MG63 (cell line): ENCODE data around the gene LOXL3. TPM values are rescaled to one million over a fixed set of nuclear protein-coding genes. Genes with fewer than 3 reads are reported as not detected.

Experiments used
- DNase-seq: peaks from one replicate; pipeline ENCODE4 v3.0.0-alpha.2; 2020
- H3K27me3 ChIP-seq: fragments of 250-450 bp; sonication (Bioruptor Pico); 2 replicates; pipeline ENCODE4 v1.5.1; 2020; ENCODE audit warnings: mild to moderate bottlenecking, moderate library complexity
- H3K36me3 ChIP-seq: fragments of 250-450 bp; sonication (Bioruptor Pico); 2 replicates; pipeline ENCODE4 v1.5.1; 2020; ENCODE audit warnings: mild to moderate bottlenecking, moderate library complexity
- H3K4me3 ChIP-seq: fragments of 250-450 bp; sonication (Bioruptor Pico); 2 replicates; pipeline ENCODE4 v1.5.1; 2020; ENCODE audit warnings: mild to moderate bottlenecking, moderate library complexity
- H3K9me3 ChIP-seq: fragments of 250-450 bp; sonication (Bioruptor Pico); 2 replicates; pipeline ENCODE4 v1.5.1; 2020; ENCODE audit warnings: mild to moderate bottlenecking, moderate library complexity
- total RNA-seq: library from RNA; depleted of rRNA; stranded (reverse); fragments of >200 nt; shearing (Covaris generic); gene quantifications from 2 replicates; pipeline ENCODE4 v1.2.3, GENCODE V29; 2014; ENCODE audit warnings: low replicate concordance

The LOXL3 gene
- total RNA-seq, 1 experiment from 2014 or later, result 22.9 TPM

DNA sequence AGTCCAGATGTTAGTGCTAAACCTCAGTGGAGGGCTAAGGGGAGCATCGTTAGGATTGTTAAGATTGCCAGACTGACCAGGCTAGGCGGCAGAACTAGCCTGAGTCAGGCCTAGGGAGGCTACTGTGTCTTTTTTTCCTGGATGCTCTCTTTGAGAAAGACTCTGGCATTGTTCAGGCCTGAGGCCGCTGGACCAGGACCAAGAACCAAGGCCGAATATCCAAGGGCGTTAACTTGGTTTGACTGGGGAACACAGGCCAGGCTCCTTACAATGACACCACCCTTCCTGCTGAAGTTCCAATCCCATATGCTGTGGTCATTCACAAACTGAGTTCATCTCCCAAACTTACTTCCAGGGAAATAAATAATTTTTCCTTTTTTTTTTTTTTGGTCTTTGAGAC is 13.5 kb downstream of the LOXL3 start:
- no peaks in the 10 kb centered on the region for H3K36me3 ChIP-seq
- H3K9me3 ChIP-seq, result no peaks in the 10 kb centered on the region
- no peak for DNase-seq

DNA sequence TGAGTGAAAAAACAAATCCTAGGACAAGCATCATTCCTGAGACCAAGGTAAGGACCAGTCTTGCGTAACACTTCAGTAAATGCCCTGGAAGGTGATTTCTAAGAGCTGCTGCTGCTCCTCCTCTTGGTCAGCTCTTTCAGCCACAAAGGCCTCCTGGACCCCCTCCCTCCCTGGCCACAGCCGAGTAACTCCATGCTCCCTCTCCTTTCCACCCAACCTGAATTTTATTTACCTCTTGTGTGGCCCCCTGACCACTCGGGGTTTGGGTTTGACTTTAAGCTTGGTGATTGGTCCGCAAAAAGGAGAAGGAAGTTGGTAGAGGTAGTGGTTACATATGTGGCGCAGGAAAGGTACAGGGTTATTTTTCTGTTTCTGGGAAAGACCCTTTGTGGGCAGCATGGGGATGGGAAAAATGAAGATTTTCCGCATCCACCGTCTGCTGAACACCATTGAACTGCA is 14.8 kb downstream of the LOXL3 start:
- H3K36me3 ChIP-seq, result peaks cover 2% of the 10 kb centered on the region; the same call in 1 of the 2 replicates
- H3K9me3 ChIP-seq, result no peaks in the 10 kb centered on the region
- DNase-seq, result no peak
- H3K4me3 ChIP-seq, result no peak overlapping the region
- H3K27me3 ChIP-seq, result no peaks in the 10 kb centered on the region

More for the DNA sequence above, 13.5 kb downstream of the LOXL3 start:
- H3K4me3 ChIP-seq, result no peak overlapping the region
- H3K27me3 ChIP-seq, result no peaks in the 10 kb centered on the region

DNA sequence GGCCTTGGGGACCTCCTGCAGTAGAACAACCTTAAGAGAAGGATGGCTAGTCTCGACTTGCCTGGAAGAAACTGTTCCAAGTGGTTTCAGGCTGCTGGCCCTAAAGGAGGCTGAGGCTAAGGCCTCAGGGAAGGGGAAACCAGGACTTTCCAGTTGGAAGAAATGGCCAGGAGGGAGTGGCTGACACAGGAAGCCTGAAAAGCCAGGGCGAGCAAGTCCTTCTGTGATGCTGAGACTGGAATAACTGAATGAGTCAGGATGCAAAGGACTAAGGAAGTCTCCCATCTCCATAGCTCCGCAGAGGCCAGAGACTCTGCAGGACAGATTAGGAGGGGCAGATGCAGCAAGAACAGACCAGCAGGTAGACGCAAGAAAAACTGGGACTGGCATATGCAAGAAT is 16.6 kb downstream of the LOXL3 start:
- no peak overlapping the region for H3K4me3 ChIP-seq
- no peaks in the 10 kb centered on the region for H3K9me3 ChIP-seq
- no peak for DNase-seq
- H3K27me3 ChIP-seq, result no peaks in the 10 kb centered on the region
- peaks cover 18% of the 10 kb centered on the region for H3K36me3 ChIP-seq

DNA sequence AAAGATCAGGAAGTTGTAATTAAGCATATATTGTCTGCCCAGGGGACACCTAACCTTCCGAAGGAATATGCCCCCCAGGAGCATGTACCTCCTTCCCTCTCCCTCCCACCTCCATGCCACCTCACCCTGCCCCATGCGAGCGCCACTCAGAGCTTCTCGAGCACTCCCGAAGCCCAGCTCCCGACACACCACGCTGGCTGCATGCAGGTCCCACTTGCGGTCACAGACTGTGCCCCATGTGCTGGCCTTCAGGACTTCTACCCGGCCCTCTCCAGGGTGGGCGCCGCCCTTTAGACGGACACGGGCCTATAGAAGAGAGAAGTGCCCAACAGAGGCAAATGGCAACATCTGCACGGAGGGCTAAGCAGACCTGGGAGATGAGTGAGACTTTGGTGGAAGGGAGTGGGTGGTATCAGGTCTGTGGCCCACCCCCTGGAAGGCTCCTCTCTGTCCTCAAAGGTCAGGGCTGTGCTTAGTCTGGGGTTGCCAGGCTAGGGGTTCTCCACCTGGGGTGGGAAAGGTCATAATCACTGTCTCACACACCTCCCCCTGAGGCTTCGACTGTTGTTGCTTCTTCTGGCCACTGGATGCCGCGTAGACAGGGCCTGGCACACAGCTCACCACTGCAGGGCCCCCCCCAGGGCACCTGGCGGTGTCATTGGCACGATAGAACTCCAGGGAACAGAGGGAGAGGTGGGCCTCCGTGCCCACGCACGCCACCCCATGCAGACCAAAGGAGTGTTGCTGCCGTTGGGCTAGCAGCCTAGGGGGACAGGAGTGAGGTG is 17.4 kb downstream of the LOXL3 start:
- no peaks in the 10 kb centered on the region for H3K27me3 ChIP-seq
- H3K36me3 ChIP-seq, result peaks cover 24% of the 10 kb centered on the region
- H3K4me3 ChIP-seq, result no peak overlapping the region
- H3K9me3 ChIP-seq, result no peaks in the 10 kb centered on the region
- DNase-seq, result no peak

DNA sequence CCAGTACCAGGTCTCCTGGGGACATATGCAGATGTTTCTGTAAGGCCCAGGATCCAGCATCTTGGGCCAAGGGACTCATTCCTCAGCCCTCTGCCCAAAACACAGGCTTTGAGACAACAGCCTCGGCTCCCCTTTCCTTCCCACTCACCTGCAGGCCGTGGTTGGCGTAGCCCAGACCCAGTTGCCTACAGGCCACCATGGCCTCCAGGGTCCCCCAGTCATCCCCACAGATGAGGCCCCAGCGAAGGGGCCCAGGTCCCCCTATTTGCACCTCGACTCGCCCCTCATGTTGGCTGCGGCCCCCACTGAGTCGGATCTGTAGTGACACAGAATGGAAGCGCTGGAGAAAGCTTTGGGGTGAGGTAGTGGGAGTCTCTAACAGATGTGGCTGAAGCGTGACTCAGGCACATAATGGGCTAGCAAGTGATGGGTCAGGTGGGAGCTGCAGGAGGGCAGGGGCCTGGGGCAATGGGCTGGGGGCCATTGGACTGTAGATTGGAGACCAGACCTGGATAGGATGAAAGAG is 18.2 kb downstream of the LOXL3 start:
- H3K36me3 ChIP-seq, result peaks cover 31% of the 10 kb centered on the region
- no peak for DNase-seq
- no peaks in the 10 kb centered on the region for H3K27me3 ChIP-seq
- no peaks in the 10 kb centered on the region for H3K9me3 ChIP-seq
- no peak overlapping the region for H3K4me3 ChIP-seq

DNA sequence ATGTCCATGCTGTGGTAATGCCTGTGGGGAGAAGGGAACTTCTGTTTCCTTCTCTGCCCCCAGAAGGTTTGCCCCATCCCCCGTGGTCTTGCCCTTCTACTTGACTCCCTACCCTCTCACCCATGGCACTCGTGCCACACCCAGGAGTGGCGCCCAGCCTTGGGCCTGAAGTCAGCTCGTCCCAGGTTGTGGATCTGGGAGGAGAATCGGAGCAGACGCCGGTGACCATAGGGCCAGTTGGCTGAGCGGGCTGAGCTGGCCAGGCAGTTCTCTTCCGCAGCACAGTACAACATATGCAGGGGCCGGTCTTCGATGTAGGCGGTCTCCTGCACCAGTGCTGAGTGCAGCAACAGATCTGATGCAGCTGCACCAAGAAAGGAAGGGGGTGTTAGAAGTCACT is 19.3 kb downstream of the LOXL3 start:
- no peak overlapping the region for H3K4me3 ChIP-seq
- H3K27me3 ChIP-seq, result no peaks in the 10 kb centered on the region
- peaks cover 32% of the 10 kb centered on the region for H3K36me3 ChIP-seq
- H3K9me3 ChIP-seq, result no peaks in the 10 kb centered on the region
- DNase-seq, result no peak

DNA sequence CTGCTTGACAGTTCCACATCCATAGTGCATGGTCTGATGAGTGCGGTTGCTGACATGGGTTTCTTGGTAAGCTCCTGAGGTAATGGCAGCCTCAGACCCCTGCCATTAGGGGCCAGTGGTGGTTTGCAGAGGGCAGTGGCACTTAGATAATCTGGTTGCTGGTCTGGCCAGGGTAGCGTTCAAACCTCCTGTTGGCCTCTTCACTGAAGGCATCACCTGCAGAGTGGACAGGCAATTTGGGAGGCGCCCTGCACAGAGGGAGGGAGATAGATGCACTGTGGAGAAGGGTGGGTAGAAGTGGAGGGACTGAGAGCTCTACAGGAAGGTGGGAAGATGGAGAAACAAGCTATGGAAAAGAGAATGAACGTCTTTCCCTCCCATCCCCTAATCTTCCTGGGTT is 20.3 kb downstream of the LOXL3 start:
- H3K27me3 ChIP-seq, result no peaks in the 10 kb centered on the region
- no peak for DNase-seq
- H3K4me3 ChIP-seq, result no peak overlapping the region
- no peaks in the 10 kb centered on the region for H3K9me3 ChIP-seq
- peaks cover 39% of the 10 kb centered on the region for H3K36me3 ChIP-seq

DNA sequence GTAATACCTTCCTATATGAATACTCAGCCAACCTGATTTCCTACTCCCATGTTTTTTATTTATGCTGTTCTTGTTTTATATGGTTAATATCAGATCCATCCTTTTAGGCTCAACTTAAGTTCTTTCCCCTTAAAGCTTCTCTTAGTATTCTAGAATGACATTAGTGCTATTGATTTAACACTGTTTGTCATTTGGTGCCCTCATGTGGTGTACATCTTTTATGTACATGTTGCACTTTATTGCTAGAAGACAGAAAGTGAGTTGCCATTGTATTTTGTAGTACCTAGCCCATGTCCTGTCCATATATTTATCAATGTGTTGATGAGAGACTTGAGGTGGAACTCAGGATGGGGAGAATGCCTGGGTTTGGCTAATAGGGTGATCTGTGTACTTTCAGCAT is 21.5 kb downstream of the LOXL3 start:
- Histone ChIP-seq H3K9me3 (no peaks in the 10 kb centered on the region), H3K27me3 (no peaks in the 10 kb centered on the region), H3K36me3 (peaks cover 51% of the 10 kb centered on the region), H3K4me3 (no peak overlapping the region)
- no peak for DNase-seq

DNA sequence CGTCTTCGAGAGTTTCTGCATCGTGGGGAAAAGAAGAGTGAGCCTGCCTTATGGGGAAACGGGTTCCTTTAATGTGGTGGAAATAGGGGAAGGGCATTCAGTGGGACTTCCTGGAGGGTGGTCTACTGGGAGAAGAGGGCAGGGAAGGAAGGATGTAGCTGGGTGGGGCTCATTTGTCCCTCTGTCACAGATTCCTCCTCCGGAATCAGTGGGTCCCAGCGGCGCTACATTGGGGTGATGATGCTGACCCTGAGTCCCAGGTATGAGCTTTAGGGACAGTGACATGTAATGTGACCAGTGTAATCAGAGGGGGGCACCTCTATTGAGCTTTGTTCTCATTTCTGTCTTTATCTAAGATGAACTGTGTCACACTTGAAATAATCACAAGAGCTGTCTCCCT is 22.1 kb downstream of the LOXL3 start:
- Histone ChIP-seq H3K9me3 (peaks cover 4% of the 10 kb centered on the region; the same call in 1 of the 2 replicates), H3K4me3 (no peak overlapping the region), H3K36me3 (peaks cover 57% of the 10 kb centered on the region), H3K27me3 (no peaks in the 10 kb centered on the region)
- no peak for DNase-seq

DNA sequence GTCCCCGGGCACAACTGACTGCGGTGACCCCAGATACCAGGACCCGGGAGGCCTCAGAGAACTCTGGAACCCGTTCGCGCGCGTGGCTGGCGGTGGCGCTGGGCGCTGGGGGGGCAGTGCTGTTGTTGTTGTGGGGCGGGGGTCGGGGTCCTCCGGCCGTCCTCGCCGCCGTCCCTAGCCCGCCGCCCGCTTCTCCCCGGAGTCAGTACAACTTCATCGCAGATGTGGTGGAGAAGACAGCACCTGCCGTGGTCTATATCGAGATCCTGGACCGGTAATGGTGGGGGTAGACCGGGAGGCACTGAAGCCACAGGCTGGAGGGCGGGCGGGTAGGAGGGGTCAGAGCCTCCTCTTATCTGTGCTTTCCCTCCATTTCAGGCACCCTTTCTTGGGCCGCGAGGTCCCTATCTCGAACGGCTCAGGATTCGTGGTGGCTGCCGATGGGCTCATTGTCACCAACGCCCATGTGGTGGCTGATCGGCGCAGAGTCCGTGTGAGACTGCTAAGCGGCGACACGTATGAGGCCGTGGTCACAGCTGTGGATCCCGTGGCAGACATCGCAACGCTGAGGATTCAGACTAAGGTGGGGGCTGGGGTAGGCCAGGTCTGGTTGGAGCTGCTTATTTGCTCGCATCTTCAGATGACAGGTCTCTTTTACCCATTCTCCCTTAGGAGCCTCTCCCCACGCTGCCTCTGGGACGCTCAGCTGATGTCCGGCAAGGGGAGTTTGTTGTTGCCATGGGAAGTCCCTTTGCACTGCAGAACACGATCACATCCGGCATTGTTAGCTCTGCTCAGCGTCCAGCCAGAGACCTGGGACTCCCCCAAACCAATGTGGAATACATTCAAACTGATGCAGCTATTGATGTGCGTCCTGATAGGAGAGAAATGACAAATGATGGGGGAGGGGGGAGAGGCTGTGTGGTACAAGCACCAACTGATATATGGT is 23.2 kb downstream of the LOXL3 start:
- Histone ChIP-seq H3K9me3 (peaks cover 4% of the 10 kb centered on the region; the same call in 1 of the 2 replicates), H3K27me3 (no peaks in the 10 kb centered on the region), H3K4me3 (peak overlapping the region; percentile 99), H3K36me3 (peaks cover 67% of the 10 kb centered on the region)
- peak; percentile 35 for DNase-seq

DNA sequence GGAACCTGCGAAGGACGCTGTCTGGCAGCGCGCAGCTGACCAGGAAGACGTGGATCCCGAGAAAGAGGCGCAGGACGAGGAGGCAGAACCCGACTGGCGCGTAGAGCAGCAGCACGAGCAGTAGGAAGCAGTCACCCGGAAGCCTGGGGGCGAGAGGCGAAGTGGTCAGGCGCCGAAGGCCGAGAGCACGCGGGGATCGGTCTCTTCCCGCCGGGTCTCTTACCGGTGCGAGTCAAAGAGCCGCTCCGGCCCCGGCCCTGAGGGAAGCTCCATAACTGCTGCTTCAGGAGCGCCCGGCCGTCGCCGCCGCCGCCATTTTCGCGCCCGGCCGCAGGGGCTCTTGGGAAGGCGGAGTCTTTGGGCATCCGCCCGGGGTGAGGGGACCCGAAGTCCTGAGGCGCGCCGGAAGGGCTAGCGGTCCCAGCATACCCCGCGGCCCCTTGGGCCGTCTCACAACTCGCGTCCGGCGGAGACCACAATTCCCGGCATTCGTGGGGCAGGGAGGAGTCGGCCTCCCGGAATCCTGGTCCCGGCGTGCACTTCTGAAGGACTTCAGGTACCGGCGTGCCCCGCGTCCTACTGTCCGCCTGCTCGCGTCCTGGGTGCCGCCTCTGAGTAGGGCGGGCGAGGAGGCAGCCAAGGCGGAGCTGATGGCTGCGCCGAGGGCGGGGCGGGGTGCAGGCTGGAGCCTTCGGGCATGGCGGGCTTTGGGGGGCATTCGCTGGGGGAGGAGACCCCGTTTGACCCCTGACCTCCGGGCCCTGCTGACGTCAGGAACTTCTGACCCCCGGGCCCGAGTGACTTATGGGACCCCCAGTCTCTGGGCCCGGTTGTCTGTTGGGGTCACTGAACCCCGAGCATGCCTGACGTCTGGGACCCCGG is 24.1 kb downstream of the LOXL3 start, which contains the start of the genes AUP1 and HTRA2:
AUP1 (minus strand) TSS at position 350 of the 882 bp plus-strand sequence; CDS start at position 273, 77 bp downstream.
HTRA2 (plus strand) TSS at position 577 of the 882 bp plus-strand sequence; CDS start at position 651, 74 bp downstream.
- Histone ChIP-seq H3K36me3 (peaks cover 67% of the 10 kb centered on the region), H3K9me3 (peaks cover 4% of the 10 kb centered on the region; the same call in 1 of the 2 replicates), H3K4me3 (peak within 1 kb of the TSS; percentile 99), H3K27me3 (no peaks in the 10 kb centered on the region)
- DNase-seq, result peak; percentile 99

DNA sequence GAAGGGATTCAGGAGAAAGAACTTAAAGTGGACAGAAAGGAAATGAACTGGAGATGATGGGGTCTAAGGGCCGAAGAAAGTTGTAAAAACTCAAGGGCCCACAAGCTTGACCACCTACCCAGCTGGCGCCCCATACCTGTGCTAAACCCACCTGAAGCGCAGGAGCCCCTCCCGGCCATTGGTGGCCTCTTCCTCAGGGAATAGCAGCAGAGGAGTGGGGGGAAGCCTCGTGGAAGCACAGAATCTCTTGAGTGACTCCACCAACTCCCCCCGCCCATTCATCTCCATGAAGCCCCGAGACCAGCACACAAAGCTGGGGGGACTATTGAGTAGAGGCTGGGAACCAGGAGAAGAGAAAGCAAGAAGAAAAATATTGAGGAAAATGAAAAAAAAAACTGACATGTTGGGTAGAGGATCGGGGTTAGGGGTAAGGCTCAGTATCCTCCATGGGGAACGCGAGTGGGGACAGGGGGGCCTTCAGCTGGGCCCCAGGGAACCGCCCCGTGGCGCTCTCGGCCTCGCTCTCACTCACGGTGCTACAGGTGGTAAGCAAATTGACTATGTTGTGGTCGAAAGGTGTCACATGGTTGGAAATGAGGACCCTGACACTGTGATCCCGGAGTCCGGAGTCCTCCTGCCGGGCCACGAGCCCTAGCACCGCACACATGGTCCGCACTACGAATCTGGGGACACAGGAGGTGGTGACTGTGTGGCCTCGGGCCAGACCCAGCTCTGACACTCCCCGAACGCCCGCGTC is 25.0 kb downstream of the LOXL3 start:
- Histone ChIP-seq H3K36me3 (peaks cover 64% of the 10 kb centered on the region), H3K27me3 (no peaks in the 10 kb centered on the region), H3K9me3 (peaks cover 4% of the 10 kb centered on the region; the same call in 1 of the 2 replicates), H3K4me3 (peak overlapping the region; percentile 99)
- no peak for DNase-seq

DNA sequence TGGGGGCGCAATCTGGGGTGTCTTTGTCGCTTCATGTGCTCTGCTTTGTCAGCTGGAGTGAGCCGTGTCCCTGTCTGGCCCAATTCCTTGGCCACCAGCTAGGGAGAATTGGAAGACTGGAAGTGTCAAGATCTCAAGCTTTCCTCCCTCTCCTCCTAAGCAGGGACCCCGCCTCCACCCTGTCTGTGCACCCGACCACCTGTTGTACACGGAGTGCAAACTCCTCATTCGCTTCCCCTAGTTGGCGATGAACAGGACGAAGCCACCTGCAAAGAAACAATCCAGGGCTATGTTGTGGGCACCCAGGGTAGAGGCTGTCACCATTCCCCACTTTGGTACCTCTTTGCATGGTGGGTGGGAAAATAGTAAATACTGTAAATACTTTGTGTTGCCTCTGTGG is 26.0 kb downstream of the LOXL3 start:
- H3K9me3 ChIP-seq, result peaks cover 4% of the 10 kb centered on the region; the same call in 1 of the 2 replicates
- no peak for DNase-seq
- no peak overlapping the region for H3K4me3 ChIP-seq
- H3K36me3 ChIP-seq, result peaks cover 55% of the 10 kb centered on the region
- no peaks in the 10 kb centered on the region for H3K27me3 ChIP-seq

DNA sequence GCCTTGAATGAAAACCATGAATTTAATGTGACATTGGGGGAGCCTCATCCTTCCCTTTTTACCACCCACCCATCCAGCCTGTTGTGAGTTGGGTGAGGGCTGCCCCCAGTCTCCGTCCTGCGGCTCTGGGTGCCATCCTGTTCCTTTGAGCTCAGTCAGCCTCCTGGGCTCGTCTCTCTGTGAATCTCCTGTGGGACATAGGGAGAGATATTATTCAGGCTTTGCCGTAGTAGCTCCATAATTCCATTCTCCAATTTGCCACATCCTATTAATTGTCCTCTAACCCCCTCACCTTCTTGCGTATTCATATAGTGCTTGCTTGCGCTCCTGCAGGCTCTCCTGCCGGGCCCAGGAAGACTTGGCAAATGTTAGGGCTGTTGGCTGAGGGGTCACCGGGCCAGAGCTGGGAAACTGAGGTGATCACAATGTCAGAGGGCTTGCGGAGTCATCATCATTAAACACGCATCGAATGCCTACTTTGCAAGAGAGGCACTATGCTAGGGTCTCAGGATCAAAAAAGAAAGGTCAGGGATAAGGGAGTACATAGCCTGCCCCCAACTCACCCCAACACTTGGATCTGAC is 27.0 kb downstream of the LOXL3 start:
- H3K27me3 ChIP-seq, result no peaks in the 10 kb centered on the region
- DNase-seq, result no peak
- no peak overlapping the region for H3K4me3 ChIP-seq
- H3K9me3 ChIP-seq, result peaks cover 4% of the 10 kb centered on the region; the same call in 1 of the 2 replicates
- H3K36me3 ChIP-seq, result peaks cover 46% of the 10 kb centered on the region
